Neural progenitor cell (in vitro differentiated cells): ENCODE results near the gene SYNJ2.

Experiments
- CTCF ChIP-seq: fragments of 200-600 bp; sonication (generic); IDR thresholded peaks from 2 replicates; pipeline ENCODE4 v1.5.1; 2017; ENCODE audit warnings: antibody characterized with exemption, mild to moderate bottlenecking
- EZH2 ChIP-seq: fragments of 200-600 bp; sonication (generic); IDR thresholded peaks from 2 replicates; pipeline ENCODE4 v1.6.1; 2017; ENCODE audit warnings: antibody characterized with exemption, mild to moderate bottlenecking, moderate library complexity
- EZH2phosphoT487 ChIP-seq: fragments of 200-600 bp; sonication (generic); IDR thresholded peaks from 2 replicates; pipeline ENCODE4 v1.6.1; 2017; ENCODE audit warnings: antibody characterized with exemption

GRCh38 chr6:158070513-158070912 is 88.8 kb downstream of the SYNJ2 start:
- no peak for TF ChIP-seq CTCF
- TF ChIP-seq EZH2phosphoT487 = no peak
- TF ChIP-seq EZH2 = no peak
